Measurements from ENCODE around the gene TTC39C.

Gene TTC39C

GRCh38 chr18:24089515-24090337 lies 75.2 kb downstream of the TTC39C start:
- DNase-seq: no peak

- no peak for DNase-seq
Measured at GRCh38 chr18:24090876-24091275, 76.3 kb downstream of the TTC39C start.

- DNase-seq: no peak
Measured at GRCh38 chr18:24094561-24094960, 80.0 kb downstream of the TTC39C start.

GRCh38 chr18:24095976-24096375 lies 81.4 kb downstream of the TTC39C start:
- DNase-seq: no peak

- no peak for DNase-seq
Measured at GRCh38 chr18:24103320-24104021, 88.9 kb downstream of the TTC39C start.

- DNase-seq: no peak
Measured at GRCh38 chr18:24104486-24104885, 89.9 kb downstream of the TTC39C start.

- DNase-seq: no peak
Measured at GRCh38 chr18:24108641-24109040, 94.1 kb downstream of the TTC39C start.

GRCh38 chr18:24111936-24112335 lies 97.4 kb downstream of the TTC39C start:
- no peak for DNase-seq

- no peak for DNase-seq
Measured at GRCh38 chr18:24112464-24112863, 97.9 kb downstream of the TTC39C start.

GRCh38 chr18:24112874-24113615 lies 98.5 kb downstream of the TTC39C start:
- peak; percentile 50 for DNase-seq

- DNase-seq: no peak
Measured at GRCh38 chr18:24114924-24115549, 100.5 kb downstream of the TTC39C start.

- DNase-seq: no peak
Measured at GRCh38 chr18:24115628-24116027, 101.1 kb downstream of the TTC39C start.

GRCh38 chr18:24118750-24119577 lies 104.4 kb downstream of the TTC39C start:
- DNase-seq: peak; percentile 20

GRCh38 chr18:24120676-24121075 lies 106.1 kb downstream of the TTC39C start:
- DNase-seq: no peak

GRCh38 chr18:24121625-24122024 lies 107.1 kb downstream of the TTC39C start:
- DNase-seq: no peak

- no peak for DNase-seq
Measured at GRCh38 chr18:24126155-24126961, 111.8 kb downstream of the TTC39C start.

GRCh38 chr18:24127735-24128134 lies 113.2 kb downstream of the TTC39C start:
- no peak for DNase-seq

GRCh38 chr18:24128700-24129099 lies 114.1 kb downstream of the TTC39C start:
- DNase-seq: no peak

- DNase-seq: no peak
Measured at GRCh38 chr18:24130494-24130893, 115.9 kb downstream of the TTC39C start.

- DNase-seq: no peak
Measured at GRCh38 chr18:24136967-24137373, 122.4 kb downstream of the TTC39C start.

- DNase-seq: no peak
Measured at GRCh38 chr18:24138409-24138788, 123.8 kb downstream of the TTC39C start.

Measured in SHP77 treated with DMSO at 0.1 percent for 48 hours (cell line).